NCI-H226 (cell line): Measurements from ENCODE around the gene NKX1-2.

Experiments used
- DNase-seq: peaks from one replicate; pipeline ENCODE4 v3.0.0-alpha.2; 2015

NKX1-2 gene

GRCh38 chr10:124450012-124450782 is at the start of gene NKX1-2:
Gene NKX1-2 (minus strand): TSS chr10:124450035. CDS start chr10:124449943, 92 bp downstream.
- DNase-seq: no peak

GRCh38 chr10:124498056-124498455 is 48.2 kb upstream of the NKX1-2 start:
- DNase-seq: no peak

- no peak for DNase-seq
These were observed 47.5 kb upstream of the NKX1-2 start for GRCh38 chr10:124497196-124497881.

GRCh38 chr10:124496620-124497019 is 46.8 kb upstream of the NKX1-2 start:
- no peak for DNase-seq

GRCh38 chr10:124496150-124496549 is 46.3 kb upstream of the NKX1-2 start:
- no peak for DNase-seq

- no peak for DNase-seq
These were observed 45.9 kb upstream of the NKX1-2 start for GRCh38 chr10:124495725-124496124.

GRCh38 chr10:124495162-124495561 is 45.3 kb upstream of the NKX1-2 start:
- DNase-seq: no peak

- DNase-seq: no peak
These were observed 44.4 kb upstream of the NKX1-2 start for GRCh38 chr10:124494046-124494807.

- no peak for DNase-seq
These were observed 43.5 kb upstream of the NKX1-2 start for GRCh38 chr10:124493214-124493882.

GRCh38 chr10:124492266-124492665 is 42.4 kb upstream of the NKX1-2 start:
- no peak for DNase-seq

- DNase-seq: no peak
These were observed 41.3 kb upstream of the NKX1-2 start for GRCh38 chr10:124491105-124491504.

GRCh38 chr10:124486635-124487034 is 36.8 kb upstream of the NKX1-2 start:
- DNase-seq: no peak

- no peak for DNase-seq
These were observed 34.8 kb upstream of the NKX1-2 start for GRCh38 chr10:124484661-124485060.

GRCh38 chr10:124484031-124484430 is 34.2 kb upstream of the NKX1-2 start:
- DNase-seq: no peak

GRCh38 chr10:124482876-124483275 is 33.0 kb upstream of the NKX1-2 start:
- DNase-seq: no peak

GRCh38 chr10:124482236-124482800 is 32.5 kb upstream of the NKX1-2 start:
- no peak for DNase-seq

- no peak for DNase-seq
These were observed 31.9 kb upstream of the NKX1-2 start for GRCh38 chr10:124481717-124482116.

GRCh38 chr10:124480860-124481259 is 31.0 kb upstream of the NKX1-2 start:
- no peak for DNase-seq

GRCh38 chr10:124478515-124478914 is 28.7 kb upstream of the NKX1-2 start:
- DNase-seq: no peak

GRCh38 chr10:124477614-124478363 is 28.0 kb upstream of the NKX1-2 start:
- no peak for DNase-seq

GRCh38 chr10:124476043-124476725 is 26.3 kb upstream of the NKX1-2 start:
- DNase-seq: no peak
